ENCODE results near the gene NFATC2.

The NFATC2 gene

DNA sequence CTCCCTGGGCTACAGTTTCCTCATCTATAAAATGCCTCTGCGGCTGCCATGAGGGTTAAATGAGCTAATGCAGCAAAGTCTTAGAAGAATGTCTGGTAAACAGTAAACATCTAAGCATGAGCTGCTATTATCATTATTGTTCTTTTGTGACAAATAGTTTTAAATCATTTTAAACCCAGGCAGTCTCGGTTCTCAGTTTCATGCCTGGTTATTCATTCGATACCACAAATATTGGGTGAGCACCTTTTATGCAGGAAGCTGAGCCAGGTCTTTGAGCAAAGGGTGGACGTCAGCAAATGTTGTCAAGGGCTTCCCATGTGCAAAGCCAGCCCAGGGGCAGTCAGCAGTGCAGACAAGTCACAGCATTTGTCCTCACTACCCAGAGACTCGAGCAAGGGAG, 128.7 kb downstream of the NFATC2 start:
- DNase-seq (ENCODE audit: low read depth in 2 of 2) = no peak

GRCh38 chr20:51412951-51413481, 129.5 kb downstream of the NFATC2 start:
- DNase-seq (ENCODE audit: low read depth in 2 of 2) = no peak

- no peak for DNase-seq (ENCODE audit: low read depth in 2 of 2)
Observed at GRCh38 chr20:51412333-51412871, 130.1 kb downstream of the NFATC2 start.

DNA sequence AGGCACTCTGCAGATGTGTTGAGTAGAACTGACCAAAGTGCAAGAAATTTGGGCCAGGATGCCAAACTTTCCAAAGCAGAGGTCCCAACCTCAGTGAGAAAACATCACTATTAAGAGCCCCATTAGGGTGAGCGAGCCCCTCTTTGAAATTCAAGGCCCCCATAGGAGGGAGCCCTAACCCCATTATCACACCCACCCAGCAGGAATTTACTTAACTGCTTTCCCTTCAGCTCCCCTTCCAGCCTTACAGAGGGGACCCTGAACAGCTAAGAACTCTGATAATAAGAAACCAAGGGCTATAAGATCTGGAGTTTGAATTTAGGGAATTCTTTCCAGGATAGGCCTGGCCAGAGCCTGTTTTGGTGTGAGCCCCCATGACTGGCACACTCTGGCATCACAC, 130.6 kb downstream of the NFATC2 start:
- DNase-seq (ENCODE audit: low read depth in 2 of 2) = no peak

DNA sequence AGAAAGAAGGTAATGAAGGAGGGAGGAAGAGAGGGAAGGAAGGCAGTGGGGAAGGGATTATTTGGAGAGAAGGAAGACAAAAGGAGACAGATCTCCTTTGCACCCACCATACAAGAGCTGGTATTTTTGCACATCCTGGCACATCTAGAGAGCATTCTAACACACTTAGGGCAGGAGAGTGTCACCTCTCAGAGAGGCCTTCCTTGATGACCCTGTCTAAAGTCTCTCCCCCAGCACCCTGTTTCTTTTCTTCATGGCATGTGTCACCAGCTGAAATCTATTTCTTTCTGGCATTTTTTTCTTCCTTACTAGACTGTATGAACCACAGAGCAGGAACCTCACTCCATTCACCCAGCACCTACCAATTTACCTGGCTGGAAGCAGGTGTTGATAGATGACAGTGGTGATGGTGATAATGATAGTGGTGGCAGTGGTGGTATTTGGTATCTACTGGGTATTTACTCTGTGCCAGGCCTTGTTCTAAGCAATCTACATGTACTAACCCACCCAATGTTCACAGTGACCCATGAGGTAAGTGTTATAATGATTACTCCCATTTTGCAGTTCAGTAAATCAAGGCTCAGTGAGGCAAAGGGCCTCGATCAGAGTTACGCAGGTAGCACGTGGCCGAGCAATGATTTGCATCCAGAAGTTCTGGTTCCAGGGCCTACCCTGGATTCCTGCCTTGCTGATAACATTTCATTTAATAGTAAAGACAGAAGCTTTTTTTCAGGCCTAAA, 131.8 kb downstream of the NFATC2 start:
- DNase-seq (ENCODE audit: low read depth in 2 of 2) = no peak

GRCh38 chr20:51409192-51409880, 133.2 kb downstream of the NFATC2 start:
- no peak for DNase-seq (ENCODE audit: low read depth in 2 of 2)

- DNase-seq (ENCODE audit: low read depth in 2 of 2) = no peak
Observed at GRCh38 chr20:51404297-51405060, 138.0 kb downstream of the NFATC2 start.

GRCh38 chr20:51403466-51404220, 138.9 kb downstream of the NFATC2 start:
- DNase-seq (ENCODE audit: low read depth in 2 of 2) = no peak

GRCh38 chr20:51402201-51402600, 140.3 kb downstream of the NFATC2 start:
- DNase-seq (ENCODE audit: low read depth in 2 of 2) = no peak

GRCh38 chr20:51401496-51401895, 141.0 kb downstream of the NFATC2 start:
- DNase-seq (ENCODE audit: low read depth in 2 of 2) = no peak

GRCh38 chr20:51400051-51400926, 142.2 kb downstream of the NFATC2 start:
- DNase-seq (ENCODE audit: low read depth in 2 of 2) = no peak

- DNase-seq (ENCODE audit: low read depth in 2 of 2) = no peak
Observed at GRCh38 chr20:51399006-51399890, 143.3 kb downstream of the NFATC2 start.

DNA sequence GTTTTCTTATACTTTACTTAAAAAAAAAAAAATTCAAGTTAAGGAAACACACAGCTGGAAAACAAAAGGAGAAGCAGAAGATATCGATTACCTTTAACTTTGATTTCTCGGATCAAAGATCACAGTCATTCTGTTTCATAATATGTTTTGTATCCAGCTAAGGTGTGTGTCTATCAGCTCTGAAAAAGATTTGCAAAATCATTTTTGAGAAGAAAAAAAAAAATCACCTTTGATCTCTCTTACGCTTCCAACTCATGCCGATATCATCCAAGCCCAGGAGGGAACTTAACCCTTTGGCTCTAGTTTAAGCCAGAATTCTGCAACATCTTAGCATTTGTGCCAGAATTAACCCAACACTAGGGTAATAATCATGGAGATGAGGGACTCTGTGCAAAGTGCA, 144.0 kb downstream of the NFATC2 start:
- no peak for DNase-seq (ENCODE audit: low read depth in 2 of 2)

GRCh38 chr20:51398083-51398482, 144.4 kb downstream of the NFATC2 start:
- DNase-seq (ENCODE audit: low read depth in 2 of 2) = no peak

- DNase-seq (ENCODE audit: low read depth in 2 of 2) = no peak
Observed at GRCh38 chr20:51397137-51397536, 145.4 kb downstream of the NFATC2 start.

DNA sequence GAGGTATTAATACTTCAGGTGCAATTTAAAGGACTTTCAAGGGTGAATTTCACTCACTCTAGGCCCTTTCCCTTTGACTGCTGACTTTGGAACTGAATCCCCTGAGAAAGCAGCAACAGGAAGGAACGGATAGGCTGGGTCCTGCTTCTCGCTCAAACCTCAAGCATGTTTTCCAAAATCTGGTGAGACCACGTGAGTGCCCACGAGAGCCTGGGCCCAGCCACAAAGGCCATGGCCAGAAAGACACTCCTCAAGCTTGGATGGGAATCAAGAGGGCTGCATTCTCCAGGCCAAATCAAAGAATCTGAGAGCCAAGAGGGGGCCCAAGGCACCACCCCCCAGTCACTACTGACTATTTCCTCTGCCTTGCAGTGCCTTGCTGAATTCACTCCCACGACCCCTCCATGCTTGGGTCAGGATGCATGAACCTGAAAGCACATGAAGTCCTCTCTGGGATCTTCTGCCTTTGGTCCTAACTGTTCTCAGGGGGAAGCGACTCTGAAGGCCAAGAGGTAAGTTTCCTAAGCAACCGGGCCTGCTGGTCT, 146.1 kb downstream of the NFATC2 start:
- no peak for DNase-seq (ENCODE audit: low read depth in 2 of 2)

DNA sequence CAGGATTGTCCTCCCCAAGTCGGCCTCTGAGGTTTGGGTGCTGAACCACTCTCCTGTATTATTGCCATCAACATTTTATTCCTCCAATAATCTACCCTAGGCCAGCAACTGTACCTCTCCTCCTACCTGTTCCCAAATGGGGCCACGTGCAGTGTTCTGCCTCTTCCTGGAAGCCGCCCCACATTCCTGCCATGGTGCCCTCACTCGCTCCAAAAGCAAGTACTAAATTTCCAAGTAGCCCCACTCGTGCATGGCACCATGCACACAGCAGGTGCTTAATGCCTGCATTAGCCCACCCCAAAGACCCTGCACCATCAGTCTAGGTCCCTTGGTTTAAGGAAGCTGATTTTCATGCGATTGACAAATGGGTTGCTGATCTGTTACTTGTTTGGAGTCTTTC, 147.8 kb downstream of the NFATC2 start:
- DNase-seq (ENCODE audit: low read depth in 2 of 2) = no peak

GRCh38 chr20:51393571-51393970, 148.9 kb downstream of the NFATC2 start:
- no peak for DNase-seq (ENCODE audit: low read depth in 2 of 2)

- no peak for DNase-seq (ENCODE audit: low read depth in 2 of 2)
Observed at GRCh38 chr20:51392614-51393186, 149.8 kb downstream of the NFATC2 start.
